ENCODE results near the gene WNT7B.

WNT7B gene

DNA sequence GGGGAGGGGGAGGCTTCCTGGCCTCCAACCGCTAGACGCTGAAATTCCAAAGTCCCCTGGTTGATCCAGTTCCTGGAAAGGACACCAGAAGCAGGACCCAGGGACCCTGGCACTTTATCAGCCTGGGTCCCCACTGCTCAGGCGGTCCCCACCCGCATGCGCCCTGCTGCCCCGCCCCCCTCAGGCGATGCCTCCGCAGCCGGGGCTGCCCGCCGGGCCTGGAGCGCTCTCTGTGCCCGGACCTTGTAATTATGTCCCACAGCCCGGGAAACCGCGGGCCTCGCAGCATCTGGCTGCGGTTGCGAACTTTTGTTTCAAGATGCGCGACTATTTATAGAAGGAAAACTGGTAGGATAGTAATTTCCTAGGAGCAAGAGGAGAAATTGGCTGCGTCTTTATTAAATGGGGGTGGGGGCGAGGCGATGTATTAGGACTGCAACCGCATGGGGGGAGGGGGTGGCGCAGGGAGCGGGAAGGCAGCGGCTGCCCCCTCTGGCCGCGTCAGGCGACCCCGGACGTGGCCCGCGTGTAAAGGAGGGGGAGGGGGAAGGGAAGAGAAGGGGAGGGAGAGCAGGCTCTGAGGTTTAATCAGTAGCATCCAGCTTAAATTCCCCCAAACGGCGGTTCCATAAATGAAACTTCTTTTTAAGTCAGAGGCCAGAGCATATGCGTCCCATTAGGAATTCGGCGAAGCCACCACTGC lies 6.1 kb downstream of the WNT7B start:
- WGBS (ENCODE audit: insufficient coverage), result 1% methylated on average over 40 of the region's 40 CpGs
- CTCF ChIA-PET, result interaction anchor here (4.1 kb wide), 1 partner anchor 107 kb away, joined by 24 read pairs; no protein-coding TSS in a partner anchor
- peak overlapping the region in 4 of 7 experiments; percentile 3 to 63 (median 43) for H3K4me3 ChIP-seq (ENCODE audit: control insufficient read depth in 1 of 7, extremely low read depth in 1 of 7, insufficient read depth in 4 of 7, low read depth in 2 of 7, low read length in 6 of 7)
- peak; percentile 25 to 72 (median 71) for DNase-seq
- POLR2A ChIA-PET, result no interaction called here
- H3K27me3 ChIP-seq (replicated peaks in 2 of 5; ENCODE audit: control insufficient read depth in 4 of 5, insufficient read depth in 5 of 5, low read length in 4 of 5), result peaks cover 0 to 97% (median 47%) of the 10 kb centered on the region in 5 experiments
- H3K9me3 ChIP-seq (ENCODE audit: control extremely low read depth in 1 of 5, control insufficient read depth in 4 of 5, insufficient read depth in 2 of 5, low read depth in 1 of 5, low read length in 4 of 5), result no peaks in the 10 kb centered on the region
- no peaks in the 10 kb centered on the region for H3K36me3 ChIP-seq (ENCODE audit: control insufficient read depth in 4 of 4, insufficient read depth in 4 of 4, low read length in 3 of 4)
- no peak overlapping the region for H3K27ac ChIP-seq (ENCODE audit: insufficient read depth in 1 of 2, low read depth in 1 of 2, low read length in 2 of 2, poor library complexity in 1 of 2, severe bottlenecking in 2 of 2)
- peaks cover 0 to 44% (median 27%) of the 10 kb centered on the region in 4 experiments for H3K4me1 ChIP-seq (ENCODE audit: control extremely low read depth in 1 of 4, control insufficient read depth in 4 of 4, insufficient read depth in 4 of 4, low read length in 3 of 4)

DNA sequence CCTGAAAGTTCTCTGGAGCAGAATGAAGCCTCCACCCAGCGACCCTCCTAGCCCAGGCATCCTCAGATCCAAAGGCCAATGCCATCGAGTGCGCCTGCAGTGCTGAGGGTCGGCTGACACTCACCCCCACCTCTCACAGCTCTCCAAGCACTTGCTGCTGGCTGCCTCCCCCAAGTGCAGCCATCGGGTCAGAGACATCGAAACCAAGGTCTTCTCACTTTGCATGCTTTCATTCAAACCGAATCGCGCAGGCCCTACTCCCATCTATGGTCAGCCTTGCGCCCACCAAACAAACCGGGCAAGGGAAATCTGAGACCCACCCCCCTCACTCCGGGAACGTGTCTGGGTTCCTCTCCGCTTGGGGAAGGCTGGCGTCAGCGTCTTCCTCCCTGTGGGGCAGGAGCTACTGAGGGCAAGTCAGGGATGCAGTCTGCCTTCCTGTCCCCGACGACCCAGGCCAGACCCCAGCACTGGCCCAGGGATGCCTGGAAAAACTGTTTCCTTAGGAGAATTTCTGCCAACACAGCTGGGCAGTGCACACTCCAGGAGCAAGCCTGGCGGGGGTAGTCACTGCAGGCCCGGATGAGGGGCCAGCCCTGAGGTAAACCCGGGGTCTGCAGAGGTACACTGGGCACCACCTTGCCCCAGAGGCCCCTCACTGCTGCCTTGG lies 7.0 kb downstream of the WNT7B start:
- Histone ChIP-seq H3K9me3 (ENCODE audit: control extremely low read depth in 1 of 5, control insufficient read depth in 4 of 5, insufficient read depth in 2 of 5, low read depth in 1 of 5, low read length in 4 of 5) (no peaks in the 10 kb centered on the region), H3K4me3 (ENCODE audit: control insufficient read depth in 1 of 7, extremely low read depth in 1 of 7, insufficient read depth in 4 of 7, low read depth in 2 of 7, low read length in 6 of 7) (no peak overlapping the region), H3K27ac (ENCODE audit: insufficient read depth in 1 of 2, low read depth in 1 of 2, low read length in 2 of 2, poor library complexity in 1 of 2, severe bottlenecking in 2 of 2) (no peak overlapping the region), H3K36me3 (ENCODE audit: control insufficient read depth in 4 of 4, insufficient read depth in 4 of 4, low read length in 3 of 4) (no peaks in the 10 kb centered on the region), H3K4me1 (ENCODE audit: control extremely low read depth in 1 of 4, control insufficient read depth in 4 of 4, insufficient read depth in 4 of 4, low read length in 3 of 4) (peaks cover 0 to 38% (median 24%) of the 10 kb centered on the region in 4 experiments), H3K27me3 (replicated peaks in 2 of 5; ENCODE audit: control insufficient read depth in 4 of 5, insufficient read depth in 5 of 5, low read length in 4 of 5) (peaks cover 0 to 93% (median 42%) of the 10 kb centered on the region in 5 experiments)
- DNase-seq, result no peak
- POLR2A ChIA-PET, result no interaction called here
- CTCF ChIA-PET, result no interaction called here
- 25% methylated on average over 13 of the region's 21 CpGs for WGBS (ENCODE audit: insufficient coverage)

- no peak overlapping the region for H3K27ac ChIP-seq (ENCODE audit: insufficient read depth in 1 of 2, low read depth in 1 of 2, low read length in 2 of 2, poor library complexity in 1 of 2, severe bottlenecking in 2 of 2)
- no peak for DNase-seq
- 57% methylated on average over 11 of the region's 11 CpGs for WGBS (ENCODE audit: insufficient coverage)
- H3K27me3 ChIP-seq (replicated peaks in 2 of 5; ENCODE audit: control insufficient read depth in 4 of 5, insufficient read depth in 5 of 5, low read length in 4 of 5), result peaks cover 0 to 93% (median 38%) of the 10 kb centered on the region in 5 experiments
- H3K36me3 ChIP-seq (ENCODE audit: control insufficient read depth in 4 of 4, insufficient read depth in 4 of 4, low read length in 3 of 4), result no peaks in the 10 kb centered on the region
- H3K4me1 ChIP-seq (ENCODE audit: control extremely low read depth in 1 of 4, control insufficient read depth in 4 of 4, insufficient read depth in 4 of 4, low read length in 3 of 4), result peaks cover 0 to 38% (median 24%) of the 10 kb centered on the region in 4 experiments
- H3K9me3 ChIP-seq (ENCODE audit: control extremely low read depth in 1 of 5, control insufficient read depth in 4 of 5, insufficient read depth in 2 of 5, low read depth in 1 of 5, low read length in 4 of 5), result no peaks in the 10 kb centered on the region
- ChIA-PET POLR2A (no interaction called here), CTCF (no interaction called here)
- no peak overlapping the region for H3K4me3 ChIP-seq (ENCODE audit: control insufficient read depth in 1 of 7, extremely low read depth in 1 of 7, insufficient read depth in 4 of 7, low read depth in 2 of 7, low read length in 6 of 7)
Measured at GRCh38 chr22:45969414-45969799, 7.6 kb downstream of the WNT7B start.

DNA sequence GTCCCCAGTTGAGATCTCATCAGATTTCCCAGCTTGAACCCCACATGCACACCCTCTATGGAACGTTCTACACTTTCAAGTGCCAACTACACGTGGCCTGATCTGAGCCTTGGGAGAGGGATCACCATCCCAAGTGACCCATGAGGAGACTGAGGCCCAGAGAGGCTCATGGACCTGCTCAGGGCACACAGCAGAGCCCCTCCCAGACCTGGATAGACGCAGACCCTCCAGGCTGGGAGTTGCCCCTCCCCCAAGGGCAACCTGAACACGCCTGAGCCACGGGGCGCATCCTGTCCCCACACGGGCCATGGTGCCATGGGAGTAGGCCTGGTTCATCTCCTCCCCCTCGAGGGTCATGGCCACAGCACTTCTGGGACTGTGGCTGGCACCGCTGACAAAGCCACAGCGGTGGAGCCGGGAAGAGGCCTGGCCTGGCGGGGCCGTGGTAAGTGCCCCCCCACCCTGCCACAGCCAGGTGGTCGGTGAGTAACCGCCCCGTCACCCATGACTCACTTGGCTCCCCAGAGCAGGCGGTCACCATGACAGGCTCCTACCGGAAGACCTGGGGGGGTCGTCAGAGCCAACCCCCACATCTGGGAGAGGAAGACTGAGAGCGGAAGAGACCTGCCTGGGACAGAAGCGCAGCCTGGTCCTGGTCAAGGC lies 8.1 kb downstream of the WNT7B start:
- peak in 2 of 3 donors; percentile 48 to 52 for DNase-seq
- H3K36me3 ChIP-seq (ENCODE audit: control insufficient read depth in 4 of 4, insufficient read depth in 4 of 4, low read length in 3 of 4), result no peaks in the 10 kb centered on the region
- H3K4me3 ChIP-seq (ENCODE audit: control insufficient read depth in 1 of 7, extremely low read depth in 1 of 7, insufficient read depth in 4 of 7, low read depth in 2 of 7, low read length in 6 of 7), result no peak overlapping the region
- no peak overlapping the region for H3K27ac ChIP-seq (ENCODE audit: insufficient read depth in 1 of 2, low read depth in 1 of 2, low read length in 2 of 2, poor library complexity in 1 of 2, severe bottlenecking in 2 of 2)
- 83% methylated on average over 16 of the region's 21 CpGs for WGBS (ENCODE audit: insufficient coverage)
- CTCF ChIA-PET, result no interaction called here
- POLR2A ChIA-PET, result no interaction called here
- H3K27me3 ChIP-seq (replicated peaks in 2 of 5; ENCODE audit: control insufficient read depth in 4 of 5, insufficient read depth in 5 of 5, low read length in 4 of 5), result peaks cover 0 to 90% (median 33%) of the 10 kb centered on the region in 5 experiments
- H3K4me1 ChIP-seq (ENCODE audit: control extremely low read depth in 1 of 4, control insufficient read depth in 4 of 4, insufficient read depth in 4 of 4, low read length in 3 of 4), result peaks cover 0 to 38% (median 24%) of the 10 kb centered on the region in 4 experiments
- no peaks in the 10 kb centered on the region for H3K9me3 ChIP-seq (ENCODE audit: control extremely low read depth in 1 of 5, control insufficient read depth in 4 of 5, insufficient read depth in 2 of 5, low read depth in 1 of 5, low read length in 4 of 5)

DNA sequence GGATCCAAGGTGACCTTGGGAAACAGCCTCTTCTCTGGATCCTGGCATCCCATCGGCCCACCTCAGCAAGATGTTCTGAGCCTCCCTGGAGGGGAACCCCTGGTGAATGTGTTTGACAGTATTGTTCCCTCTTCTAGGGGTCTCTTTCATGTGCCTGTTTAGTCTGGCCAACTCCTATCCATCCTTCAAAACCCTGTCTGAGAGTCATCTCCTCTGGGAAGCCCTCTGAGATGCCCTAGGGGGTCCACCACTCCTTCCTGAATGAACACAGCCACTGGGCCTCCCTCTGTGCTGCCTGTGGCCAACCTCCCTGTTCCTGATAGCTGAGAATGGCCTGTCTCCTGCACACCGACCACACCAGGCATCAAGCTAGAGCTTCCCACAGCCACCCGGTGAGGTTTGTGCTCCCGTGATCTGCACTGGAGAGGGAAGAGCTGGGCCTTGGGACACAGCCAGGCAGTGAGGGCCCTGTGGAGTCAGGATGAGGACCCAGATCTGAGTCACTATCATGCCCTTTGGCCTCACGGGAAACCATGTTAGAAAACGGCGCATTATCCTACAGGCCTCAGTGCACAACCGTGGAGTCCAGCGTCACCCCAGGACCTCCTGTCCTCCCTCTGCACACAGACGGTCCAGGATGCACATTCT lies 8.8 kb downstream of the WNT7B start:
- 99% methylated on average over 8 of the region's 10 CpGs for WGBS (ENCODE audit: insufficient coverage)
- no peak overlapping the region for H3K27ac ChIP-seq (ENCODE audit: insufficient read depth in 1 of 2, low read depth in 1 of 2, low read length in 2 of 2, poor library complexity in 1 of 2, severe bottlenecking in 2 of 2)
- no peak for DNase-seq
- peaks cover 0 to 38% (median 24%) of the 10 kb centered on the region in 4 experiments for H3K4me1 ChIP-seq (ENCODE audit: control extremely low read depth in 1 of 4, control insufficient read depth in 4 of 4, insufficient read depth in 4 of 4, low read length in 3 of 4)
- H3K9me3 ChIP-seq (ENCODE audit: control extremely low read depth in 1 of 5, control insufficient read depth in 4 of 5, insufficient read depth in 2 of 5, low read depth in 1 of 5, low read length in 4 of 5), result no peaks in the 10 kb centered on the region
- peaks cover 0 to 83% (median 29%) of the 10 kb centered on the region in 5 experiments for H3K27me3 ChIP-seq (replicated peaks in 2 of 5; ENCODE audit: control insufficient read depth in 4 of 5, insufficient read depth in 5 of 5, low read length in 4 of 5)
- no peaks in the 10 kb centered on the region for H3K36me3 ChIP-seq (ENCODE audit: control insufficient read depth in 4 of 4, insufficient read depth in 4 of 4, low read length in 3 of 4)
- ChIA-PET CTCF (no interaction called here), POLR2A (no interaction called here)
- H3K4me3 ChIP-seq (ENCODE audit: control insufficient read depth in 1 of 7, extremely low read depth in 1 of 7, insufficient read depth in 4 of 7, low read depth in 2 of 7, low read length in 6 of 7), result no peak overlapping the region

DNA sequence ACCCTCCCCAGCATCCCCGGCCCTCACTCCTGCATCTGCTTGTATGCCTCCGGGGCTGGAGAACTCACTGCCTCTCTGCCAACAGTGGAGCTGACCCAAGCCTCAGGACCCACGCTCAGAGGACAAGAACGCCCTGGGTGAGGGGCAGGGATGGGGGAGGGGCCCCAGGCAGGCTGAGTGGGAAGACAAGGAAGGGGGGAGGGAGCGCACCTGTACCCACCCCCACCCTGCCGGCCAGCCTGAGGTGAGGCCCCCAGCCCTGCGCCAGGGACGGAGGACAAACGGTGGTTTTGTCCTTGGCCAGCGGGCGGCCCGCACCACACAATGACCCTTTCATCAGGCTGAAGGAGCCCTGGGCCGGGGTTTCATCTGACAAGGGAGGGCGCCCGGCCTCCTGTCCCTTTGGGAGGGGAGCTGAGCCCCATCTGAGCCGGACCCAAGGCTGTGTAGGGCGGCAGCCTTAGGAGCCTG lies 10.0 kb downstream of the WNT7B start:
- Histone ChIP-seq H3K9me3 (ENCODE audit: control extremely low read depth in 1 of 5, control insufficient read depth in 4 of 5, insufficient read depth in 2 of 5, low read depth in 1 of 5, low read length in 4 of 5) (no peaks in the 10 kb centered on the region), H3K4me1 (ENCODE audit: control extremely low read depth in 1 of 4, control insufficient read depth in 4 of 4, insufficient read depth in 4 of 4, low read length in 3 of 4) (peaks cover 0 to 28% (median 20%) of the 10 kb centered on the region in 4 experiments), H3K27me3 (replicated peaks in 2 of 5; ENCODE audit: control insufficient read depth in 4 of 5, insufficient read depth in 5 of 5, low read length in 4 of 5) (peaks cover 0 to 71% (median 22%) of the 10 kb centered on the region in 5 experiments), H3K4me3 (ENCODE audit: control insufficient read depth in 1 of 7, extremely low read depth in 1 of 7, insufficient read depth in 4 of 7, low read depth in 2 of 7, low read length in 6 of 7) (no peak overlapping the region), H3K36me3 (ENCODE audit: control insufficient read depth in 4 of 4, insufficient read depth in 4 of 4, low read length in 3 of 4) (no peaks in the 10 kb centered on the region), H3K27ac (ENCODE audit: insufficient read depth in 1 of 2, low read depth in 1 of 2, low read length in 2 of 2, poor library complexity in 1 of 2, severe bottlenecking in 2 of 2) (no peak overlapping the region)
- WGBS (ENCODE audit: insufficient coverage), result 59% methylated on average over 14 of the region's 17 CpGs
- CTCF ChIA-PET, result no interaction called here
- DNase-seq, result no peak
- POLR2A ChIA-PET, result no interaction called here
